ENCODE data around the gene IGF2BP3. TPM values are rescaled to one million over a fixed set of nuclear protein-coding genes. Genes with fewer than 3 reads are reported as not detected.

The IGF2BP3 gene
- total and polyA plus RNA-seq, 10 of the 15 experiments (the other 5 are each of a cell fraction or from before 2014, with no cell fraction given) = 4.6 to 61.2 (median 36.9) TPM

DNA sequence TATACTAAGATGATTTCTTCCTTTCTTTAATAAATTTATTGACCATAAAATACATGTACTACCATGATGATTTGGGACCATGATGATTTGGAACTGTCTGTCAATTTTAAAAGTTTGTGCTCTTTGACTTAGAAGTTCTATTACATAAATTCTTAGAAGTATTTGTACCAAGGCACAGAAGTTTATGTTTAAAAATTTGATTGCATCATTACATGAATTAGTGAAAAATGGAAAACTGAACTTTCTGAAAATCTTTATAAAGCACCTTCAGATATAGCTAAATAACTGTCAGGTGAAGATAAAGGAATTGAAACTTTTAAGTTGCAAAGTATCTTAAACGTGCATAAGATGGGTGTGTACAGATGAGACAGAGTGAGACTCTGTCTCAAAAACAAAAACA, 139.2 kb downstream of the IGF2BP3 start:
- H2AFZ ChIP-seq (ENCODE audit: control insufficient read depth, low read depth, low read length) = no peak overlapping the region
- H3K4me1 ChIP-seq (ENCODE audit: control insufficient read depth, insufficient read depth, low read length) = no peaks in the 10 kb centered on the region
- ChIA-PET POLR2A (interaction anchor here (0.6 kb wide), 1 partner anchor 209 kb away, joined by 4 read pairs; no protein-coding TSS in a partner anchor), CTCF (interaction anchor here (1.7 kb wide), 1 partner anchor 100 kb away, joined by 4 read pairs; no protein-coding TSS in a partner anchor), SMC1A (ENCODE audit: uncharacterized antibody, unreplicated experiment) (interaction anchor here (0.6 to 1.1 kb wide), 2 partner anchors 12 to 29 kb away, joined by 3 read pairs; no protein-coding TSS in a partner anchor), RAD21 (ENCODE audit: unreplicated experiment) (no interaction called here)
- no peaks in the 10 kb centered on the region for H4K20me1 ChIP-seq (ENCODE audit: control insufficient read depth, insufficient read depth)
- H3K9me3 ChIP-seq (replicated peaks; ENCODE audit: control insufficient read depth, insufficient read depth, low read length) = no peaks in the 10 kb centered on the region
- no peak overlapping the region for H3K4me2 ChIP-seq (ENCODE audit: control insufficient read depth, insufficient read depth)
- H3K27ac ChIP-seq (ENCODE audit: control insufficient read depth, insufficient read depth) = no peak overlapping the region
- intact Hi-C loops (cut with micrococcal nuclease; ENCODE audit: unreplicated experiment) = no loop called here
- H3K4me3 ChIP-seq = no peak overlapping the region
- WGBS (ENCODE audit: insufficient coverage, insufficient replicate concordance, low lambda C conversion rate, missing lambda C conversion rate) = 0% methylated on average over 1 of the region's 1 CpG
- BruUV-seq (replicated peaks) = no TSS peak
- H3K27me3 ChIP-seq (replicated peaks in 1 of 2; ENCODE audit: control insufficient read depth in 2 of 2, insufficient read depth in 2 of 2, low read length in 1 of 2) = no peaks in the 10 kb centered on the region
- DNase-seq (ENCODE audit: low read depth, low spot score) (no peak), ATAC-seq (no peak), FAIRE-seq (no peak)
- in situ Hi-C loops (cut with MboI) = no loop called here
- H3K79me2 ChIP-seq (ENCODE audit: control insufficient read depth, insufficient read depth, low read length) = no peaks in the 10 kb centered on the region; the same call in 1 of the 2 replicates
- peaks cover 0 to 14% of the 10 kb centered on the region in 2 experiments for H3K36me3 ChIP-seq (ENCODE audit: control insufficient read depth in 2 of 2, insufficient read depth in 2 of 2, low read length in 1 of 2)
- TF ChIP-seq EZH2 (IDR thresholded peaks at IDR 0.05; ENCODE audit: borderline replicate concordance, control insufficient read depth, low read depth, low read length) (no peak), BHLHE40 (IDR thresholded peaks at IDR 0.05; ENCODE audit: borderline replicate concordance in 1 of 2, low read depth in 2 of 2, low read length in 1 of 2) (no peak), TCF3 (IDR thresholded peaks at IDR 0.05; ENCODE audit: borderline replicate concordance, insufficient read depth, low read depth, low read length) (no peak), HCFC1 (IDR thresholded peaks at IDR 0.05; ENCODE audit: low read length) (no peak), GATAD2B (conservative IDR thresholded peaks at IDR 0.05; ENCODE audit: low read depth) (no peak), JUND (IDR thresholded peaks at IDR 0.05; ENCODE audit: low read depth, low read length) (no peak), ZNF384 (IDR thresholded peaks at IDR 0.05; ENCODE audit: borderline replicate concordance, low read depth, low read length) (no peak), CHD4 (IDR thresholded peaks at IDR 0.05) (no peak), SRF (IDR thresholded peaks at IDR 0.05; ENCODE audit: low read depth in 2 of 2, low read length in 2 of 2) (no peak)
- TF ChIP-seq, protein P1, sequence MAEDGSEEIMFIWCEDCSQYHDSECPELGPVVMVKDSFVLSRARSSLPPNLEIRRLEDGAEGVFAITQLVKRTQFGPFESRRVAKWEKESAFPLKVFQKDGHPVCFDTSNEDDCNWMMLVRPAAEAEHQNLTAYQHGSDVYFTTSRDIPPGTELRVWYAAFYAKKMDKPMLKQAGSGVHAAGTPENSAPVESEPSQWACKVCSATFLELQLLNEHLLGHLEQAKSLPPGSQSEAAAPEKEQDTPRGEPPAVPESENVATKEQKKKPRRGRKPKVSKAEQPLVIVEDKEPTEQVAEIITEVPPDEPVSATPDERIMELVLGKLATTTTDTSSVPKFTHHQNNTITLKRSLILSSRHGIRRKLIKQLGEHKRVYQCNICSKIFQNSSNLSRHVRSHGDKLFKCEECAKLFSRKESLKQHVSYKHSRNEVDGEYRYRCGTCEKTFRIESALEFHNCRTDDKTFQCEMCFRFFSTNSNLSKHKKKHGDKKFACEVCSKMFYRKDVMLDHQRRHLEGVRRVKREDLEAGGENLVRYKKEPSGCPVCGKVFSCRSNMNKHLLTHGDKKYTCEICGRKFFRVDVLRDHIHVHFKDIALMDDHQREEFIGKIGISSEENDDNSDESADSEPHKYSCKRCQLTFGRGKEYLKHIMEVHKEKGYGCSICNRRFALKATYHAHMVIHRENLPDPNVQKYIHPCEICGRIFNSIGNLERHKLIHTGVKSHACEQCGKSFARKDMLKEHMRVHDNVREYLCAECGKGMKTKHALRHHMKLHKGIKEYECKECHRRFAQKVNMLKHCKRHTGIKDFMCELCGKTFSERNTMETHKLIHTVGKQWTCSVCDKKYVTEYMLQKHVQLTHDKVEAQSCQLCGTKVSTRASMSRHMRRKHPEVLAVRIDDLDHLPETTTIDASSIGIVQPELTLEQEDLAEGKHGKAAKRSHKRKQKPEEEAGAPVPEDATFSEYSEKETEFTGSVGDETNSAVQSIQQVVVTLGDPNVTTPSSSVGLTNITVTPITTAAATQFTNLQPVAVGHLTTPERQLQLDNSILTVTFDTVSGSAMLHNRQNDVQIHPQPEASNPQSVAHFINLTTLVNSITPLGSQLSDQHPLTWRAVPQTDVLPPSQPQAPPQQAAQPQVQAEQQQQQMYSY (CRISPR knock-in tag; IDR thresholded peaks at IDR 0.05) = no peak
- TF ChIP-seq, protein P2, sequence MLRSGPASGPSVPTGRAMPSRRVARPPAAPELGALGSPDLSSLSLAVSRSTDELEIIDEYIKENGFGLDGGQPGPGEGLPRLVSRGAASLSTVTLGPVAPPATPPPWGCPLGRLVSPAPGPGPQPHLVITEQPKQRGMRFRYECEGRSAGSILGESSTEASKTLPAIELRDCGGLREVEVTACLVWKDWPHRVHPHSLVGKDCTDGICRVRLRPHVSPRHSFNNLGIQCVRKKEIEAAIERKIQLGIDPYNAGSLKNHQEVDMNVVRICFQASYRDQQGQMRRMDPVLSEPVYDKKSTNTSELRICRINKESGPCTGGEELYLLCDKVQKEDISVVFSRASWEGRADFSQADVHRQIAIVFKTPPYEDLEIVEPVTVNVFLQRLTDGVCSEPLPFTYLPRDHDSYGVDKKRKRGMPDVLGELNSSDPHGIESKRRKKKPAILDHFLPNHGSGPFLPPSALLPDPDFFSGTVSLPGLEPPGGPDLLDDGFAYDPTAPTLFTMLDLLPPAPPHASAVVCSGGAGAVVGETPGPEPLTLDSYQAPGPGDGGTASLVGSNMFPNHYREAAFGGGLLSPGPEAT (IDR thresholded peaks at IDR 0.05; ENCODE audit: low read depth) = no peak
- H3K9ac ChIP-seq (ENCODE audit: control insufficient read depth, insufficient read depth, low read length) = no peak overlapping the region

Data from GM12878 (cell line).